Measurements from ENCODE around the gene RALGPS1.

GRCh38 chr9:127014910-127015540, 100.4 kb downstream of the RALGPS1 start:
- TF ChIP-seq CTCF (IDR thresholded peaks at IDR 0.05 in 8 of 11, conservative IDR thresholded peaks at IDR 0.05 in 3 of 11) (no peak), POLR2AphosphoS5 (IDR thresholded peaks at IDR 0.05) (no peak), POLR2A (IDR thresholded peaks at IDR 0.05) (no peak)
